Kidney (tissue), 14 donors: ENCODE measurements around the gene CD1B. TPM values are rescaled to one million over a fixed set of nuclear protein-coding genes. Genes with fewer than 3 reads are reported as not detected.

Experiments
- DNase-seq, 5 donors: peaks; one replicate each; pipeline ENCODE4 v3.0.0-alpha.2; 2013 to 2020
- FAIRE-seq: peaks from 2 replicates; lab custom pipeline; 2012; peaks lifted over from hg19 to GRCh38; lab: Jason Lieb, UNC
- H3K27ac ChIP-seq, 2 donors: one replicate each; pipeline ENCODE4 v1.7.0; 2013; ENCODE audit warnings: low read depth in 2 of 2, low read length in 2 of 2, inconsistent platforms in 1 of 2
- H3K27me3 ChIP-seq: one replicate; pipeline ENCODE4 v1.7.1; 2013; ENCODE audit warnings: low read length, inconsistent platforms; ENCODE audit not compliant: control insufficient read depth, insufficient read depth
- H3K36me3 ChIP-seq, 3 donors: one replicate each; pipeline versions ENCODE4 v1.7.0 to v1.7.1; 2013; ENCODE audit warnings: low read length in 3 of 3, control low read depth in 1 of 3, inconsistent platforms in 1 of 3; ENCODE audit not compliant: insufficient read depth in 3 of 3, control insufficient read depth in 2 of 3
- H3K4me1 ChIP-seq, 3 donors: one replicate each; pipeline versions ENCODE4 v1.7.0 to v1.7.1; 2013; ENCODE audit warnings: low read length in 3 of 3, inconsistent platforms in 1 of 3, low read depth in 1 of 3; ENCODE audit not compliant: control insufficient read depth in 2 of 3, insufficient read depth in 2 of 3
- H3K4me3 ChIP-seq, 3 donors: one replicate each; pipeline versions ENCODE4 v1.7.0 to v1.8.1; 2013; ENCODE audit warnings: low read length in 3 of 3, control low read depth in 1 of 3, inconsistent platforms in 1 of 3
- H3K9ac ChIP-seq, 3 donors: one replicate each; pipeline versions ENCODE4 v1.7.0 to v1.7.1; 2013; ENCODE audit warnings: low read length in 3 of 3, control low read depth in 1 of 3, inconsistent platforms in 1 of 3
- H3K9me3 ChIP-seq, 3 donors: one replicate each; pipeline versions ENCODE4 v1.7.0 to v1.7.1; 2013; ENCODE audit warnings: low read length in 3 of 3, control low read depth in 1 of 3, inconsistent platforms in 1 of 3; ENCODE audit not compliant: control insufficient read depth in 2 of 3, insufficient read depth in 1 of 3
- intact Hi-C: fragments of 100-400 bp; cut with DNase I; formaldehyde crosslinking; loops from one replicate; pipeline ENCODE4 v1.11.1; 2022
- polyA plus RNA-seq: library from polyadenylated mRNA; stranded (reverse); fragments of 350-450 nt; fragmentation: Illumina TruSeq; extraction: RNeasy Lipid Tissue Mini Kit (QIAGEN cat#74804); gene quantifications from one replicate; pipeline ENCODE4 v1.2.3, GENCODE V29; 2014; ENCODE audit warnings: low read depth, low replicate concordance; ENCODE audit not compliant: insufficient read depth
- total RNA-seq: library from RNA; stranded (reverse); fragmentation: NEBNext Ultra II Directional; extraction: Animal tissue kit (Norgen Biotek cat#: 25700); gene quantifications from one replicate; pipeline ENCODE4 v1.2.1, GENCODE V29; 2021
- TF ChIP-seq, protein P1 (sequence below): IDR thresholded peaks from 3 replicates; pipeline ENCODE4 v1.5.1; 2012; ENCODE audit warnings: mild to moderate bottlenecking, moderate library complexity, borderline replicate concordance; ENCODE audit not compliant: insufficient read depth; ENCODE audit errors: extremely low read depth
- donor health status: control.
- donor health status: control.
- donor health status: control.
- donor health status: control.
- donor health status: control.
- donor health status: DM: yes; HTN: yes; CAD: no.
- donor health status: Normal renal cell carcinoma (clear cell type).

The CD1B gene
- total and polyA plus RNA-seq, 2 donors from 2014 or later: 0.60 TPM; not detected in 1

DNA sequence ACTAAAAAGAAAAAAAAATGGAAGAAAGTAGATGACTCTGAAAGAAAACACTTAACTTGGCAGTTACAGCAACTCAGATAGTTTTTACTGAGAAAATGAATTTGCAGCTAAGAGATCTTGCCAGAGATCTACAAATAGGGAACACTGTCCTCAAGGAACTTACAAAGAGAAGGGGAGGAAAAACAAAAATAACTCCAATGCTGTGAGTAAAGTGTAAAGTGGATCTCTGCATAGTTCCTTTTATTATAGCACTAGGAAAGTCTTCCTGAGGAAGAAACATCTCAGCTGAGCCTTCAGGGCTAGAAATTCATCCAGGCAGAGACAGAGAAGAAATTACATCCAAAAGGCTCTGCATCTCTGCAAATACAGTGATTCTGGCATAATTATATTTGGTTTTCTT, 3.9 kb downstream of the CD1B start:
- Histone ChIP-seq H3K4me1 (no peaks in the 10 kb centered on the region), H3K9ac (no peak overlapping the region), H3K27me3 (no peaks in the 10 kb centered on the region), H3K36me3 (no peaks in the 10 kb centered on the region), H3K9me3 (no peaks in the 10 kb centered on the region), H3K27ac (no peak overlapping the region), H3K4me3 (no peak overlapping the region)
- DNase-seq (no peak), FAIRE-seq (no peak)
- intact Hi-C loops: no loop called here
- TF ChIP-seq, protein P1, sequence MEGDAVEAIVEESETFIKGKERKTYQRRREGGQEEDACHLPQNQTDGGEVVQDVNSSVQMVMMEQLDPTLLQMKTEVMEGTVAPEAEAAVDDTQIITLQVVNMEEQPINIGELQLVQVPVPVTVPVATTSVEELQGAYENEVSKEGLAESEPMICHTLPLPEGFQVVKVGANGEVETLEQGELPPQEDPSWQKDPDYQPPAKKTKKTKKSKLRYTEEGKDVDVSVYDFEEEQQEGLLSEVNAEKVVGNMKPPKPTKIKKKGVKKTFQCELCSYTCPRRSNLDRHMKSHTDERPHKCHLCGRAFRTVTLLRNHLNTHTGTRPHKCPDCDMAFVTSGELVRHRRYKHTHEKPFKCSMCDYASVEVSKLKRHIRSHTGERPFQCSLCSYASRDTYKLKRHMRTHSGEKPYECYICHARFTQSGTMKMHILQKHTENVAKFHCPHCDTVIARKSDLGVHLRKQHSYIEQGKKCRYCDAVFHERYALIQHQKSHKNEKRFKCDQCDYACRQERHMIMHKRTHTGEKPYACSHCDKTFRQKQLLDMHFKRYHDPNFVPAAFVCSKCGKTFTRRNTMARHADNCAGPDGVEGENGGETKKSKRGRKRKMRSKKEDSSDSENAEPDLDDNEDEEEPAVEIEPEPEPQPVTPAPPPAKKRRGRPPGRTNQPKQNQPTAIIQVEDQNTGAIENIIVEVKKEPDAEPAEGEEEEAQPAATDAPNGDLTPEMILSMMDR: no peak

DNA sequence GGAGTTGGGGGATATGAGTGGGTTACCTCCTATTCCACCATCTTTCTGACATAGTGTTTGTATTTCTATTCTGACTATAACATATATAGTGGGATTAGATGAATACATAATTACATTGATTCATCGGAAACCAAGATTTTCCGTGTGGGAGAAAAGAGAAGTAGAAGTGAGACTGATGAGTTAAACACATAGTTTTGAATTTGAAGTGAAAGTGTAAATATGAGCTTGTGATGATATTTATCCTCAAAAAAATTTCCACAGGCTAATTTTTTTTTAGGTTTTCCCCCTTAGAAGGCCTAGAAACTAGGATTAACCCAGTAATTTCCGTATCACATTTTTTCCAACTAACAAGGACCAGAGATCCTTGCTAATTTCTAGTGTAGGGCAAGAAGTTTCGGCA, 6.9 kb downstream of the CD1B start:
- H3K4me1 ChIP-seq: no peaks in the 10 kb centered on the region
- no peak overlapping the region for H3K4me3 ChIP-seq
- TF ChIP-seq, protein P1: no peak
- no peaks in the 10 kb centered on the region for H3K9me3 ChIP-seq
- intact Hi-C loops: no loop called here
- no peak overlapping the region for H3K27ac ChIP-seq
- no peaks in the 10 kb centered on the region for H3K27me3 ChIP-seq
- DNase-seq (no peak), FAIRE-seq (no peak)
- H3K9ac ChIP-seq: no peak overlapping the region
- no peaks in the 10 kb centered on the region for H3K36me3 ChIP-seq

DNA sequence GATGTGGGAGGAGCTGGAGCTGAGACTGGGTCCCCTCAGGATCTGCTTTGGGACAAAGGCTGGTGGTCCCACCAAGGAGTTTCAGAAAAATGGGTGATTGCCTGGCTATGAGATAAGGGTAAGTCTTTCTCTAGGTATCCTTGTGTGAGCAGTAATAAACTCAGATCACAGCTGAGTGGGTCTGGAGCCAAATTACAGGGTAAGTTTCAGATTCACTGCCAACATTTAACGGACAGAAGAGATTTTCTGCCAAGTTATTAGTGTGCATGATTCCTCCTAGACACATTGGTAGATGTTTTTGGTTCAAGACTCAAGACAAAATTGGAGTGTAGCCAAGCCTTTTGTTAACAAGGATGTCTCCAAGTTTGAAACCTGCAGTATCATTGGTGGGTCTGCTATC, 7.5 kb downstream of the CD1B start:
- no peaks in the 10 kb centered on the region for H3K36me3 ChIP-seq
- no peaks in the 10 kb centered on the region for H3K9me3 ChIP-seq
- H3K27me3 ChIP-seq: no peaks in the 10 kb centered on the region
- FAIRE-seq (no peak), DNase-seq (no peak)
- no peak overlapping the region for H3K9ac ChIP-seq
- no peak overlapping the region for H3K4me3 ChIP-seq
- TF ChIP-seq, protein P1: no peak
- intact Hi-C loops: no loop called here
- no peak overlapping the region for H3K27ac ChIP-seq
- H3K4me1 ChIP-seq: no peaks in the 10 kb centered on the region

DNA sequence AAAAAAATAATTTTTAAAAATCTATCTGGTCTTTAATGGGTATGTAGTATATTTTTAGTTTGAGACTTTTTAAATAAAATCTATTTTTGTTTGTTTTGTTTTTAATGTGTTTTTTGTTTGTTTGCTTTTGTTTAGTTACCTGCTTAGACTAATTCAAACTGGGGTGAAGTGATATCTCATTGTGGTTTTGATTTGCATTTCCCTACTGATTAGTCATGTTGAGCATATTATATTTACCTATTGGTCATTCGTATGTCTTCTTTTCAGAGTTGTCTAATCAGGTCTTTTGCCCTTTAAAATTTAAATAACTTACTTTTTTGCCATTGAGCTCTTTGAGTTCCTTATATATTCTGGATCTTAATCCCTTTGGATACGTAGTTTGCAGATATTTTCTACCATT, 20.3 kb downstream of the CD1B start:
- Histone ChIP-seq H3K36me3 (no peaks in the 10 kb centered on the region), H3K27ac (no peak overlapping the region), H3K27me3 (no peaks in the 10 kb centered on the region), H3K4me3 (no peak overlapping the region), H3K9me3 (peaks cover 0 to 9% (median 3%) of the 10 kb centered on the region in 3 donors), H3K9ac (no peak overlapping the region), H3K4me1 (no peaks in the 10 kb centered on the region)
- TF ChIP-seq, protein P1: no peak
- intact Hi-C loops: no loop called here
- FAIRE-seq (no peak), DNase-seq (no peak)
